Measurements from ENCODE around the gene MAB21L3.

MAB21L3 gene

DNA sequence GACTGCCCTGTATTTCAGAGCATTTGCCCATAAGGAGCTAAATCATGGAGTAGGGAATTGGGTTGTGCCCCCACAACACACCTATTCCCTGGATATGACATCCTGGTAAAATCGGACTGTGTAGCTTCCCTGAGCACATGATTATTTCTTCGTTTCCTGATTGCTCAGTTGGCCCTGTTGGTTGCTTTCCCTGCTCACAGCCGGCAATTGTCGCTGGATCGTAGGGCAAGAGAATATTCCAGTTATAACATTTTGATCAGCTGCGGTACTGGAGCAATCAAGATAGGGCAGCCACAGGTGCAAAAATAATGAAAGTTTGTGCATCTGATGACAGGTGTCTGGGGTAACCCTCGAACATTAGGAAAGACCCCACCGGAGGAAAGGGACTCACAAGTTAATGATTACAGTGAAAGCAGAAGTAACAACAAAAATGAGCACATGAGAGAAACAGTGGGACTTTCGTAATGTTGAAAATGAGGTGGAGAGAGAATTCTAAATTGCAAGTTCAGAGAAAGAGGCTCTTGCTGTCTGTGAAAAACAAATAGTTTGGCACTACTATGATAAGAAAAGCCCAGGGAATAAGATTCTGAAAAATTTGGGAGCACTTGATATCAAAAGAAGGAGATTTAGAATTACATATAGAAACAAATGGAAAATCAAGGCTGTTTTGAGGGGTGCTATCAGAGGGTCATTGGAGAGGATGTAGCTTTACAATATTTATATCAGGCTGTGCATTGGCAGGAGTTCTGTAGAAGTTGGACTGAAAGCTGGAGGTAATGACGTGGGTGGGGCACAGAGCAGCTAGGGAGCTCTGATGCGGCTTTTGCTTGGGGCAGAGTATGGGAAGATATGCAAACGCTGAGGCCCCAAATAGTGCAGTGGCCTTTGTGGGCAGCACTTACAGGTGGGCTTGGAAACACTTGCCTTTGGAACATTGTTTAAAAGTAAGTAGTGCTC, at the start of gene MAB21L3:
TSS of gene MAB21L3 (plus strand) at position 833 of the 957 bp plus-strand sequence. CDS start 1,217 bp downstream, outside the sequence.
- DNase-seq (ENCODE audit: low read depth in 2 of 2) = no peak

DNA sequence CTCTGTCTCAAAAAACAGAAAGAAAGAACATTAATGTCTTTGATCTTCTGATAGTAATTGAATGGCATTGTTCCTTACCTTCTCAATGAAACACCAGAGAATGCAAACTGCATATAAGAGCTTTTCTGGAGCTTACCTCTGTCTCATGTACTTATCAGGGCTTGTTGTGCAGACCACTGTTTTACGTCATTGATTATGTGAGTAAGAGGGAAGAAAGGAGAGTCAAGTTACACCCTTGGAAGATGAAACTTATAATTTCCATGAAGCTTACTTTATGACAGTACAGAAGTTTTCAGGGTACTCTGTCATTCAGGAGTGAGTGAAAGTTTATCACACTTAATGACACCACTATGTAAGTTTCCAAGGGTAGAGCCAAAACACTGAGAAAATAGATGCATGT, 49.0 kb upstream of the MAB21L3 start:
- no peak for DNase-seq (ENCODE audit: low read depth in 2 of 2)

DNA sequence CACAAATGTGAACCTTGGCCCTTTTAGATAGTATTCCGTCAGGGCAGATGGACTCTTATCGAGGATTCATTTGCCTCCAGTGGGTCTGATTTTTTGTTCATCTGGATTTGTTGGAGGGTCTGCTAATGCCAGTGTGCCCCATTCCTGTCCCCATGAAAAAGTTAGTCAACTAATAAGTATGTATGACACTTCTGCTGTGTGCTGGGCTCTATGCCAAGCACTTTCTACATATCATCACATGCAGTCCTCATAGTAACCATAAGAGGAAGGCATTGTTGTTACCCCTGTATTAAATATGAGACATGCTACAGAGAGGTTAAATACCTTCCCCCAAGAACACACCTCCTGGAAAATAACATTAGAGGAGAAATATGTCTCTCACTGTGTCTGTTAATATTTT, 46.6 kb upstream of the MAB21L3 start:
- DNase-seq (ENCODE audit: low read depth in 2 of 2) = no peak

DNA sequence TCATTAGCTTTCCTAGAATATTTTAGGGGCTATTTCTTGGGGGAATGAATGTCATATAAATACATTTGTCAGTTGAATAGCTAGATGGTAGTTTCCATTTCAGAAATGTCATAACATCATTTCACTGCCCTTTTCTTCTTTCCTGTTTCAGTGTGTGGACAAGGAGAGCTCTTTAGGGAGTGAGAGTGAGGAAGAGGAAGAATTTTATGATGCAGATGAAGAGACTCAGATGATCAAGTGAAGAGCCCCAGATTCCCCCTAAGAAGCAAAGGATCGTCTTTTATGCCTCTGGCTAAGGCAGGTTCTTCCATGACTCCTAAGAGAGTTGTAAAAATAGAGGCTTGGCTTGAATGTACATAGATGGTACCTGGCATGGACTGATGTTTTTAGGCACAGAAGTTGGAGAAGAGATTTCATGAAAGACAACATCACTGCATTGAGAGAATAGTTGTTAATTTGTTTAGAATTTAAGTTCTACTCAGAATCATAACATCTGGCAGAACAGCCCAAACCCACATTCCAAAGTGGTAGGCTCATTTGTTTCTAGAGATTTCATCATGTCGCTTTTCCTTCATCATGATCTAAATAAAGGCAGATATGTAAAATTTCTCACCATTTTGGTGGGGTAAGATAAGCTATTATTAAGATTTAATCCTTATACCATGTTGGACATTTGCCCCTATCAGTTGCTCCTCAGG, 44.2 kb upstream of the MAB21L3 start:
- DNase-seq (ENCODE audit: low read depth in 2 of 2) = no peak

DNA sequence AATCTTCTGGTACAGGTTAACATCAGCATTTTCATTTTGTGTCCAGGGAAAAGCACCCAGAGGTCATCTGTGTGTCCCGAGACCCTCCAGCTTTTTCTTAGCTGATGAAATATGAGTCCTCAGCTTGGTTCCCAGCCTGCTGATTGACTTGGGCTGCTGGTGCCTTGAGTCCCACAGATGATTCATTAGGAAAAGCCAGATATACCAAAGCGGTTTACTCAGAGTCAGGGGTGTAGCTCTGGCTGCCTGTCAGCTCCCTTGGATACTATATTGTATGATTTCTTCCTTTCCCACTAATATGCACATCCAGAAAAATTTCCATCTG, 43.7 kb upstream of the MAB21L3 start:
- DNase-seq (ENCODE audit: low read depth in 2 of 2) = no peak

DNA sequence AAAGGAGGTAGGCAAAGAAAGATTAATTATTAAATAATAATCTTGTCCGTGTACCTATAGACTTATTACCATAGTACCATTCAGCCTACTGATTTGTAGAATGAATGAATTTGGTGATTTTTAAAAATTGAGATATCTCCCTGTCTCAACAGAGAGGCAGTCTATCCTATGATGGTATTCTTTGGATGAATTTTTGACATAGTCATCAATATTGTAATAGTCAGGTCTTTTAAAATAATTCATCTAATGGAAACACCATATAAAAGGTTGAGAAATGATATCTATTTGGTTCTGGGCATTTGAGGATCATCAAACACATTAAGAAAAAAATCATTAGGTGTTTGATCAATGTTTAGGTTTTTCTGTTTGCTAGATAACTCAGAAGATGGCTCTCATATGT, 35.6 kb upstream of the MAB21L3 start:
- no peak for DNase-seq (ENCODE audit: low read depth in 2 of 2)

DNA sequence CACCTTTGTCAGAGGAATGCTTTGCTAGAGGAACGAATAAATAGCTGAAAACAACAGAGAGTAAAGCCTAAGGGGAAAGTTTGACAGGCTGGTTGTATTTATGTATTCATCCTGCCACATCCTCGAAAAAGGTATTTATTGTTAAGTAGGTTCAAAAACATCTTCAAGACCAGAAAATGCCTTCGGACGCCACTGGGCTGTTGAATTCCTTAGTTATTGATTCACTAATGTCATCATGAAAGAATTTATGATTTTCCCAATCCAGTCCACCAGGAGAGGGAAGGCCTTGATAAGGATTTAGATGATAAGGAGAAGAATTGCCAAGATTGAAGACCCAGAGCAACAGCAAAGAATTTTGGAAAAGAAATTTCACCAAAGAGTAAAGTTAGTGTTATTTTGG, 35.2 kb upstream of the MAB21L3 start:
- DNase-seq (ENCODE audit: low read depth in 2 of 2) = no peak

DNA sequence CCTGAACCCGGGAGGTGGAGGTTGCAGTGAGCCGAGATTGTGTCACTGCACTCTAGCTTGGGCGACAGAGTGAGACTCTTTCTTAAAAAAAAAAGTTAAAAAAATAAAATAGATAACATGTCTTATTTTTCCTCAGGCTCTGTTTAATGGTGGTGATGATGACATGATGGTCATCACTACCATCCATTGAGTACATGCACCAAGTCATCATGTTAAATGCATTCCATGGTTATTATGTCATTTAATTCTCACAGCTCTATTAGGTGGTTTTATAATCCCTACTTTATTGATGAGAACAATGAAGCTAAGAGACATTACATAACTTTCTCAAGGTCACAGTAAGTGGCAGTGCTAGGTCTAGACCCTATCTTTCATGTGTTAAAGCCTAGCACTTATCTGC, 34.4 kb upstream of the MAB21L3 start:
- DNase-seq (ENCODE audit: low read depth in 2 of 2) = no peak

DNA sequence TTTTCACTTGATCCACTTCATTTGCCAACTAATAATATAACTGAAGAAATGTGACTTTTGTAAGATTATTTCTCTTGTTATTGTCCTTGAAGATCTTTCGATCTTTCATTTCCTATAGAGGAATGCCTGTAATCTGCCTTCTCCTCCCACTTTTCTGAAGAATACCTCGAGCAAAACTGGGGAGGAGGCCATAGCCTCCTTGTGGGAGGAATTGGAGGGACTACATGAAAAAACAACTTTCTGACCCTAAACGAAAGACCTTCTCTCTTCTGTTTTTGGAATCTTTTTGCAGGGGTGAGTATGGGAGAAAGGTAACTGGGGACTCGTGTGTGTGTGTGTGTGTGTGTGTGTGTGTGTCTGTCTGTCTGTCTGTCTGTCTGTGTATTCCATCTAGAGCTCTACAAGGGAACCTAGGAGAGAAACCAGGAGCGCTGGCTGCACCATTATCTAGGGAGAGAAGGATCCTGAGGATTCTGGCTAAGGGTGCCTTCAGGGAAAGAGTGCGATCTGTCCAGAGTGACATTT, 32.4 kb upstream of the MAB21L3 start:
- no peak for DNase-seq (ENCODE audit: low read depth in 2 of 2)

DNA sequence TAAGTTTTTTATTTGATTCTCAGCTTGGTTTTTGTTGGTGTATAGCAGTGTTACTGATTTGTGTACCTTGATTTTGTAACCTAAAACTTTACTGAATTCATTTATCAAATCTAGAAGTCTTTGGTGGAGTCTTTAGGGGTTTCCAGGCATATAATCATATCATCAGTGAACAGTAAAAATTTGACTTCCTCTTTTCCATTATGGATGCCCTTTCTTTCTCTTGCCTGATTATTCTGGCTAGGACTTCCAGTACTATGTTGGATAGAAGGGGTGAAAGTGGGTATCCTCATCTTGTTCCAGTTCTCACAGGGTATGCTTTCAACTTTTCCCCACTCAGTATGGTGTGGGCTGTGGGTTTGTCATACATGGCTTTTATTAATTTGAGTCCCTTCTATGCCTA, 23.6 kb upstream of the MAB21L3 start:
- no peak for DNase-seq (ENCODE audit: low read depth in 2 of 2)

DNA sequence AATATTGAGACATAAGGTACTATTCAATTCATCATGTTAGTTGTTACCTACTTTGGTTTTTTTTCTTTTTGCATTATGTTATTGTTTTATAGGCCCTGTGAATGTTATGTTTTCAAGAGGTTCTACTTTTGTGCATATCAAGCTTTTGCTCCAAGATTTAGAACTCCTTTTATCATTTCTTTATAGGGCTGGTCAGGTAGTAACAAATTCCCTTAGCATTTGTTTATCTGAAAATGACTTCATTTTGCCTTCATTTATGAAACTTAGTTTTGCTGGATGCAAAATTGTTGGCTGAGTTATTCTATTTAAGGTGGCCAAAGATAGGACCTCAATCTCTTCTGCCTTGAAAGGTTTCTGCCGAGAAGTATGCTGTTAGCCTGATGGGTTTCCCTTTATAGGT, 21.3 kb upstream of the MAB21L3 start:
- no peak for DNase-seq (ENCODE audit: low read depth in 2 of 2)

DNA sequence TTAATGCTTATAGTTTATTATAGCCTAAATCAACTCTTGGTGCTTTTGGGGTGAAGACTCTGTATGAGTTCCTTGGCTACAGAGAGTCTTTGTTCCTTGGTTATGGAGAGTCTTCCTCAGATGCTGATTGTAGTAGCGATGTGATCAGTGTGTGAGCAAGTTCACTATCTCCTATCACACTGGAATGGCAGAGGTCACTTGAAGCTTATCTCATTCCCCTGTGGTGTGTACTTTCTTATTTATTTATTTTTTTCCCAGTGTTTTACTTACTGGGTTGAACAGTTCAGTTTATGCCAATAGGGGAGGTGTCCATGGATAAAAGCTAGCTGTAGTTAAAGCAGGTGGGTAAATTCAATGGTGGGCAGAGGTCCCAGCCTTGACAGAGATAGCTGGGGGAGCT, 20.1 kb upstream of the MAB21L3 start:
- DNase-seq (ENCODE audit: low read depth in 2 of 2) = no peak

DNA sequence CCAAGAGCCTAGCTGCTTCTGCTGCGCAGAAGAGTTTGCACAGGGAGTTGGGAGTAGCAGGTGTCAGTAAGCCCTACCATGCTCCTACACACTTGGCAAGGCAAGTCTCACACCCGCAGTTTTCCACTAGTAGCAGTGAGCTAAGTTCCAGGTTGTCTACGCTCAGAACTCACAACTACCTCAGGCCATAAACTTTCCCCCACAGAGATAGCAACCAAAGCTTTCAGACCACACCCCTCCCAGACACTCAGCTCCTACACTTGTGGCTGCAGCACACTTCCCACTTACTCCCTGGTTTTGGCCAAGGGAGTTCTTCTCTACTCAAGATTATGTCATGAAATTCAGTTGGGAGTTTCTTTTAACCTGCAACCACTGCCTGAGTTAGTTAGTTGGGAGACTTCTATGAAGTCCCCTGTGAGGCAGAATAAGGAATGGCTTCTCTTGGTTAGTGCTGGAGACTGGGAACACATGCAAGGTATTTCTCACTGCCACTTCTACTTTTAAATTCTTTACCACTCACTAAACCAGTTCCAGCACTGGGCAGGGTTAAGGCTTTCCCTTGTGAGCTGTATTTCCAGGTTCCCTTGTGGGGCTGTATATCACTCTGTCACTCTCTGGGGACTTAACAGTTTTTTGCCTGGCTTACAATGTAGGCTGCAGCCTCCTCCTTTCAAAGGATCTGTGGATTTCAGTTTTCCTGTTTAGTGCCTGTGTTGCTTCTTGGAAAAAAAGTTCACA, 18.3 kb upstream of the MAB21L3 start:
- no peak for DNase-seq (ENCODE audit: low read depth in 2 of 2)

DNA sequence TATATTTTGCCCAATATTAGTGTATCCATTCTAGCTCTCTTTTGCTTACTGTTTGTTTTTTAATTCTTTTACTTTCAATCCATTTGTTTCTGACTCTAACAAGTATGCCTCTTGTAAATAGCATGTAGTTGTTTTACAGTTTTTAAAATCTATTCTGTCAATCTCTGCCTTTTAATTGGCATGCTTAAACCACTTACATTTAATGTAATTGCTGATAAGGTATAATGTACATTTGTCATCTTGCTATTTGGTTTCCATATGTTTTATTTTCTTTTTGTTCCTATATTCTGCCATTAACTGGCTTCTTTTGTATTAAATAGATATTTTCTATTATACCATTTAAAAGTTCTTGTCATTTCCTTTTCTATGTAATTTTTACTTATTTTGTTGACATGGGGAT, 16.2 kb upstream of the MAB21L3 start:
- no peak for DNase-seq (ENCODE audit: low read depth in 2 of 2)

DNA sequence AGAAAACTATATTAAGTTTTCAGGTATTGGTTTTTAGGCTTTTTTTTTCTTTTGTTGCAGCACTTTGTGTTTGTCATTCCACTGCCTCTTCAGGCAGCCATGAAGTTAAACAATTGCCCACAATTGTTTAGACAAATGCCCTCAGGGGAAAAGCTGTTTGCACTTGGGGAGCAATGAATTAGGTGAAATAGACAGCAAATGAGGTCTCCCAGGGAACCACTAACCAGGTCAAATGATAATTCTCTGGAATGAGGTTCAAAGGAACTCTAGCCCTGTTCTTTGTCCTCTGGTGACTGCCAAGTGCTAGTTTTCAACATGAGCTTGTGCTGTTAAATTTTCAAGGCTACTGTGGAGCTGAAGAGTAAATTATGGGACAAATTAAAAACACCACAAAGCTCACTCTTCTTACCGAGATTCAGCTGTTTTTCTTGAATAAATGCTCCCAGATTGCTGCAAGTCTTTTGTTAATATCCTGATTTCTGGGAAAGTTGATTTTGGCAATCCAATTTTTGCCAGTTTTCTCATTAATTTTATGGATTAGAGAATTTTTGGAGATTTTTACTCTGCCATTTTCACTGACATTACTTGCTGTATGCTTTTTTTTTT, 15.1 kb upstream of the MAB21L3 start:
- no peak for DNase-seq (ENCODE audit: low read depth in 2 of 2)

DNA sequence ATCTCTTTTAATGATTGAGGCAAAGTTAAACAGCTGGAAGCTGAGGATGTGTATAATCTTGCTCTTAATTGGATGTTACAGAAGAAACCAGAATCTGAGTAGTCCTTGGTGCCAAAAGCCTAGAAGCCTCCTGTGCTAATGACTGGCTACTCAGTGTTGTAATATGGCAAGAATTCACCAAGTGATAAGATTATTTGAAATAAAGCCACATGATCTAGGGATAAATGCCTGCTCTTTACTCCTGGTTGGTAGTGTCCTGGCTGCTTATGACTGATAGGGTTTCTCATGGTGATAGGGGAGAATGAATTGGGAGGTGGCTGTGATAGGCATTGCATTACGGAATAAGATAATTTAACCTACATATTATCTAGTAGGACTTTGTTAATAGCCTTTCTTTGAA, 13.6 kb upstream of the MAB21L3 start:
- no peak for DNase-seq (ENCODE audit: low read depth in 2 of 2)

DNA sequence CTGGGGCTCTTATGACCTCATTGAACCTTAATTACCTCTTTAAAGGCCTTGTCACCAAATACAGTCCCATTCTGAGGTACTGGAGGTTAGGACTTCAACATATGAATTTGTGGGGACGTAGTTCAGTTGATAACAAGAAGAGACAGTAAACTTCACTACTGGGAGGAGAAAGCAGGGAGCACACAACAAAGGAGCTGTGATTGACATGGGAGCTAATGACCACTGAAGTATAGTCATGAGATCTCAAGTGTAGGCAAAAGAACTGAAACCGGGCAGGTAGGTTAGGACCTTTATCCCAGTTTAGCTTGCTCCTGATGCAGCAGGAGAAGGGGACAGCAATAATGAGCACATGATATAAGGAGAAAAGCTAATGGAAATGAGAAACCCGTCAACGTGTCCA, 11.8 kb upstream of the MAB21L3 start:
- no peak for DNase-seq (ENCODE audit: low read depth in 2 of 2)

DNA sequence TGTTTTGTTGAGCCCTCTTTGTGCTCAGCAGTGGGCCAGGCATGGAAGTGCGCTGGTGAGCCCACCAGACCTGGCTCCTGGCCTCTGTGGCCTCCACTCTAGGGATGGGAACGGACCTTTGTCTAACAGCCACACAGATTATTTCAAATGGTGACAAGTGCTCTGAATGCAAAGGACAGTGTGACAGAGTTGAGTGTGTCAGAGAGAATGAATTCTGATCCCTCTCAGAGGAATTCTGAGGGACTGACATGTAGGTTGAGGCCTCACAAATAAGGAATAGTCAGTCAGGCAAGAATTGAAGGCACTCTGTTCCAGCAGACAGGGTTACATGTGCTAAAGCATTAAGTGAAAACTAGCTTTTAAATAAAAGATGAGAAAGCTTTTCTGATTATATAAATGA, 11.3 kb upstream of the MAB21L3 start:
- DNase-seq (ENCODE audit: low read depth in 2 of 2) = no peak

DNA sequence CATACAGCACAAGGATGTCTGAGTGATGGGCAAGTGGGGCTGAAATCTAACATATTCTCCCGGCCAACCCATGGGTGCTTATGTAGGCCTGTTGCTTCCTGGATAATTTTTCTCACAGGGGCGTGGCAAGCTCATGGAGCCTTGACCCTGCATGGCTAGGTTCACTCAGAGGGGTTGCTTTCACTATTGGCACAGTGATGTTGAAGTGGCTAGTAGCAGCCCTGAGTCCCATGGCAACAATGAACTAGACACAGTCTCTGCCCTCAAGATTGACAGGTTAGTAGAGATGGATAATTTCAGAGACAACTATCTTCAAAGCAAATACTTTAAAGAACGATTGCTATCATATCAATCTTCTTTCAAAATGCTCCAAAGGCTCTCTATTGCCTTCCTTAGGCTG, 6.5 kb upstream of the MAB21L3 start:
- DNase-seq (ENCODE audit: low read depth in 2 of 2) = no peak

DNA sequence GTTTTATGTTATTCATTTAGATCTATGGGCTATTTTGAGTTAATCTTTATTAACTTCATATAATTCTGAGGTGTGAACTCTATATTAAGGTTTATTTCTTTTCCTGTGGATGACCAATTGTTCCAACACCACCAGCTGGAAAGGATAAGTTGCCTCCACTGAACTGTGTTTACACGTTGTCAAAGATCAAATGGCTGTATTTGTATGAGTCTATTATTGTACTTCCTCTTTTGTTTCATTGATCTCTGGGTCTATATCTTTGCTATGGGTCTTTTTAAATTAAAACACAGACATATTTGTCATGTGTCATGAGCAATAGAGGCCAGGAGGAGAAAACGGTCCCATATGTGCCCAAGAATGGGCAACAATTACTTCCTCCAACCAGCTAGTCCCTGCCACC, 5.2 kb upstream of the MAB21L3 start:
- DNase-seq (ENCODE audit: low read depth in 2 of 2) = no peak

DNA sequence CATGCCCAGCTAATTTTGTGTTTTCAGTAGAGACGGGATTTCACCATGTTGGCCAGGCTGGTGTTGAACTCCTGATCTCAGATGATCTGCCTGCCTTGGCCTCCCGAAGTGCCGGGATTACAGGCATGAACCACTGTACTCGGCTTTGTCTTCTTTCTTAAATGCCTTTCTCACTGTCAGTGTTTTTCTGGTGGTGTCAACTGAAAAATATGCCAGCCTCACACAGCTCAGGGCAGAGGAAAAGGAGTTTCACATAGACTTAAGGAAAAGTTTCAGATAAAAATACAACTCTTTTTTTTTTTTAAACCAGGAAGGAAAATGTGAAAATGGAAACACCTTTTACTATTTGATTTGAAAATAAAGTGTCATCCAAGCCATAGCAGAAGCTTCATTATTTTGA, 4.6 kb upstream of the MAB21L3 start:
- no peak for DNase-seq (ENCODE audit: low read depth in 2 of 2)

DNA sequence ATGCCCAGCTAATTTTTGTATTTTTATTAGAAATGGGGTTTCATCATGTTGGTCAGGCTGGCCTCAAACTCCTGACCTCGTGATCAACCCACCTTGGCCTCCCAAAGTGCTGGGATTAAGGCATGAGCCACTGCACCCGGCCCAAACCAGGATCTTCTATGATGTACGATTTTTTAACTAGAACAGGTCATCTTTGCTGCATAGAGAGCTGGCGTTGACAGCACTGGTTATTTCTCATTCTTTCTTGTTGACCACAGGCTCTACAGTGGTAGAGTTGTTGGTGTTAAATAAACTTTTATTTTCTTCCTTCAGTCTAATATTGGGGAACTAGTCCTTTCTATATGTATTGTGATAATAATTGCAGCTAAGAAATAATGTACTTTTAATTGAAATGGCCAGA, 3.8 kb upstream of the MAB21L3 start:
- no peak for DNase-seq (ENCODE audit: low read depth in 2 of 2)
